Ishikawa (cell line): Measurements from ENCODE around the gene CCDC177.

Source experiments
- CREB1 ChIP-seq: IDR thresholded peaks from 2 replicates; pipeline ENCODE4 v1.6.1; 2012; ENCODE audit warnings: low read depth
- FOXM1 ChIP-seq: IDR thresholded peaks from 2 replicates; pipeline ENCODE4 v1.6.1; 2012; ENCODE audit warnings: low read depth, borderline replicate concordance
- USF1 ChIP-seq: IDR thresholded peaks from 2 replicates; pipeline ENCODE4 v1.6.1; 2012
- TF ChIP-seq, protein P1 (sequence below): IDR thresholded peaks from 2 replicates; pipeline ENCODE4 v1.6.1; 2012; ENCODE audit warnings: low read depth, mild to moderate bottlenecking

DNA sequence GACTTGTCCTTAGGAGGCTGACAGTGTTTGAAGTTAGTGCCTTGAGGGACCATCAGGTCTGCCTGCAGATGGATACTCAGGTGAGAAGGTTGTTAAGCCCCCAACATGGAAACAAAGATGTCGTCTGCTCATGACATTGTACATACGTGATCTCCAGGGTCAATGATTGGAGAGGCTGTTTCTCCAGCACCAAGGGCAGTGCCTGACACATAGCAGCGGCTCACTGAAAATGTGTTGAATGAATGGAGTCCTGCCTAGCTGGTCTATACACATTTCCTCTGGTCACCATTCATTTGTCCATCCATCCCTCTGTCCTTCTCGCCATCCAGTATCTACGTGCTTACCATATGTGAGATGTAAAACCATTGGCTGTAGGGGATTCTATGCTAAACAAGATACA is 7.1 kb downstream of the CCDC177 start:
- TF ChIP-seq USF1 (no peak), CREB1 (no peak), FOXM1 (no peak)
- TF ChIP-seq, protein P1, sequence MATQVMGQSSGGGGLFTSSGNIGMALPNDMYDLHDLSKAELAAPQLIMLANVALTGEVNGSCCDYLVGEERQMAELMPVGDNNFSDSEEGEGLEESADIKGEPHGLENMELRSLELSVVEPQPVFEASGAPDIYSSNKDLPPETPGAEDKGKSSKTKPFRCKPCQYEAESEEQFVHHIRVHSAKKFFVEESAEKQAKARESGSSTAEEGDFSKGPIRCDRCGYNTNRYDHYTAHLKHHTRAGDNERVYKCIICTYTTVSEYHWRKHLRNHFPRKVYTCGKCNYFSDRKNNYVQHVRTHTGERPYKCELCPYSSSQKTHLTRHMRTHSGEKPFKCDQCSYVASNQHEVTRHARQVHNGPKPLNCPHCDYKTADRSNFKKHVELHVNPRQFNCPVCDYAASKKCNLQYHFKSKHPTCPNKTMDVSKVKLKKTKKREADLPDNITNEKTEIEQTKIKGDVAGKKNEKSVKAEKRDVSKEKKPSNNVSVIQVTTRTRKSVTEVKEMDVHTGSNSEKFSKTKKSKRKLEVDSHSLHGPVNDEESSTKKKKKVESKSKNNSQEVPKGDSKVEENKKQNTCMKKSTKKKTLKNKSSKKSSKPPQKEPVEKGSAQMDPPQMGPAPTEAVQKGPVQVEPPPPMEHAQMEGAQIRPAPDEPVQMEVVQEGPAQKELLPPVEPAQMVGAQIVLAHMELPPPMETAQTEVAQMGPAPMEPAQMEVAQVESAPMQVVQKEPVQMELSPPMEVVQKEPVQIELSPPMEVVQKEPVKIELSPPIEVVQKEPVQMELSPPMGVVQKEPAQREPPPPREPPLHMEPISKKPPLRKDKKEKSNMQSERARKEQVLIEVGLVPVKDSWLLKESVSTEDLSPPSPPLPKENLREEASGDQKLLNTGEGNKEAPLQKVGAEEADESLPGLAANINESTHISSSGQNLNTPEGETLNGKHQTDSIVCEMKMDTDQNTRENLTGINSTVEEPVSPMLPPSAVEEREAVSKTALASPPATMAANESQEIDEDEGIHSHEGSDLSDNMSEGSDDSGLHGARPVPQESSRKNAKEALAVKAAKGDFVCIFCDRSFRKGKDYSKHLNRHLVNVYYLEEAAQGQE = peak; percentile 75
